Activated effector memory CD4-positive, alpha-beta T cell treated with anti-CD3 and anti-CD28 coated beads, Interleukin-2, amount 50 U/mL, for 16 hours (primary cell): ENCODE results near the gene TRUB1.
"Not testable (repeated sequence)": the region's sequence is repeated elsewhere in the genome, so short reads cannot be mapped to it uniquely, and the experiment has no call there.

Experiments
- DNase-seq: peaks from one replicate; pipeline ENCODE4 v3.0.0-alpha.2; 2020

TRUB1 gene

GRCh38 chr10:114925587-114926586 is 12.1 kb upstream of the TRUB1 start:
- DNase-seq, result no peak

- no peak for DNase-seq
Observed at GRCh38 chr10:114928818-114929217, 9.2 kb upstream of the TRUB1 start.

GRCh38 chr10:114930320-114930719 is 7.7 kb upstream of the TRUB1 start:
- no peak for DNase-seq

GRCh38 chr10:114931072-114931679 is 6.8 kb upstream of the TRUB1 start:
- DNase-seq, result no peak

- no peak for DNase-seq
Observed at GRCh38 chr10:114932225-114932624, 5.8 kb upstream of the TRUB1 start.

GRCh38 chr10:114932945-114933344 is 5.0 kb upstream of the TRUB1 start:
- no peak for DNase-seq

GRCh38 chr10:114933588-114933987 is 4.4 kb upstream of the TRUB1 start:
- DNase-seq, result no peak

- not testable (repeated sequence) for DNase-seq
Observed at GRCh38 chr10:114933995-114934394, 4.0 kb upstream of the TRUB1 start.

- no peak for DNase-seq
Observed at GRCh38 chr10:114938856-114939193, 830 bp downstream of the TRUB1 start.

GRCh38 chr10:114940735-114941134 is 2.7 kb downstream of the TRUB1 start:
- DNase-seq, result no peak

GRCh38 chr10:114943000-114943399 is 5.0 kb downstream of the TRUB1 start:
- DNase-seq, result no peak

- no peak for DNase-seq
Observed at GRCh38 chr10:114953047-114953446, 15.1 kb downstream of the TRUB1 start.

- DNase-seq, result no peak
Observed at GRCh38 chr10:114955984-114956383, 18.0 kb downstream of the TRUB1 start.

- no peak for DNase-seq
Observed at GRCh38 chr10:114956466-114956865, 18.5 kb downstream of the TRUB1 start.

GRCh38 chr10:114957122-114957521 is 19.1 kb downstream of the TRUB1 start:
- DNase-seq, result no peak

- no peak for DNase-seq
Observed at GRCh38 chr10:114957673-114958072, 19.7 kb downstream of the TRUB1 start.

GRCh38 chr10:114962441-114962840 is 24.4 kb downstream of the TRUB1 start:
- no peak for DNase-seq

GRCh38 chr10:114963908-114964307 is 25.9 kb downstream of the TRUB1 start:
- DNase-seq, result no peak

GRCh38 chr10:114967071-114967470 is 29.1 kb downstream of the TRUB1 start:
- no peak for DNase-seq

- DNase-seq, result no peak
Observed at GRCh38 chr10:114970515-114970914, 32.5 kb downstream of the TRUB1 start.

GRCh38 chr10:114973306-114973705 is 35.3 kb downstream of the TRUB1 start:
- DNase-seq, result no peak

GRCh38 chr10:114973997-114974396 is 36.0 kb downstream of the TRUB1 start:
- DNase-seq, result no peak

- DNase-seq, result no peak
Observed at GRCh38 chr10:114974625-114975024, 36.6 kb downstream of the TRUB1 start.

- DNase-seq, result no peak
Observed at GRCh38 chr10:114975091-114975490, 37.1 kb downstream of the TRUB1 start.
